HG03039 (cell line): ENCODE results near the gene EMP1.

ENCODE experiments used
- ATAC-seq: cut with Tn5 transposase; IDR thresholded peaks from one replicate; pipeline ENCODE4 v1.9.1; 2021; ENCODE audit warnings: mild to moderate bottlenecking, moderate library complexity; ENCODE audit not compliant: unreplicated experiment

The EMP1 gene

GRCh38 chr12:13195250-13195649 lies 1.3 kb upstream of the EMP1 start:
- ATAC-seq = no peak

- no peak for ATAC-seq
These were observed 769 bp upstream of the EMP1 start for GRCh38 chr12:13195785-13196129.

- ATAC-seq = no peak
These were observed 506 bp downstream of the EMP1 start for GRCh38 chr12:13197032-13197431.

GRCh38 chr12:13197526-13198143 lies 1.1 kb downstream of the EMP1 start:
- no peak for ATAC-seq

GRCh38 chr12:13198241-13198640 lies 1.7 kb downstream of the EMP1 start:
- ATAC-seq = no peak

- ATAC-seq = no peak
These were observed 2.4 kb downstream of the EMP1 start for GRCh38 chr12:13198876-13199275.

- ATAC-seq = no peak
These were observed 3.1 kb downstream of the EMP1 start for GRCh38 chr12:13199592-13199991.

GRCh38 chr12:13200841-13201240 lies 4.3 kb downstream of the EMP1 start:
- ATAC-seq = no peak

GRCh38 chr12:13203034-13203922 lies 6.8 kb downstream of the EMP1 start:
- ATAC-seq = no peak

- ATAC-seq = no peak
These were observed 7.9 kb downstream of the EMP1 start for GRCh38 chr12:13204428-13204827.

GRCh38 chr12:13205809-13206559 lies 9.5 kb downstream of the EMP1 start:
- no peak for ATAC-seq

GRCh38 chr12:13206560-13206897 lies 10.0 kb downstream of the EMP1 start:
- ATAC-seq = no peak

- ATAC-seq = no peak
These were observed 12.3 kb downstream of the EMP1 start for GRCh38 chr12:13208533-13209435.

- no peak for ATAC-seq
These were observed 13.1 kb downstream of the EMP1 start for GRCh38 chr12:13209436-13210235.

GRCh38 chr12:13210236-13211190 lies 14.0 kb downstream of the EMP1 start:
- no peak for ATAC-seq

GRCh38 chr12:13211191-13211858 lies 14.8 kb downstream of the EMP1 start:
- ATAC-seq = no peak

GRCh38 chr12:13211859-13212664 lies 15.5 kb downstream of the EMP1 start:
- ATAC-seq = no peak

- ATAC-seq = no peak
These were observed 18.5 kb downstream of the EMP1 start for GRCh38 chr12:13215056-13215455.
